ENCODE data around the gene SLC22A13.

Gene SLC22A13

DNA sequence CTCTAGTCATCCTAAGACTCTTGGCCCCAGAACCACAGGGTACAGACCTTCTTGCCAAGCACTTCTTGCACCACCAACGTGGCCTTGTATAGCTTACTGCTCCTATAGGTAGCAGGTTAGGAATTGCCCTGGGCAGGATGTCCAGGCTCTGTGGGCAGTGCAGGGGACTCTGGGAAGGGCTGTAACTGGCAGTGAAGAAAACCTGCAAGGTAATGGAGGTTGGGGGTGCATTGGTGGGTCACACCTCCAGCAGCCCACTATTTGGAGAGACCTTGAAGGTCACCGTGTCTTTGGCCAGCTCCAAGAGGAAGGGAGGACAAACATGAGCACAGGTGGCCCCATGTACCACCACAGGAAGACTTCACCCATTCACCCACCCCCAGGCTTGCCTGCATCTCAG, 59.6 kb downstream of the SLC22A13 start:
- Histone ChIP-seq H3K36me3 (ENCODE audit: control insufficient read depth, insufficient read depth, low read length) (no peaks in the 10 kb centered on the region), H3K4me3 (ENCODE audit: low read length) (no peak overlapping the region), H3K9ac (ENCODE audit: low read length) (no peak overlapping the region), H3K4me1 (ENCODE audit: control insufficient read depth, insufficient read depth, low read length) (no peaks in the 10 kb centered on the region), H3K9me3 (ENCODE audit: control insufficient read depth, low read length) (no peaks in the 10 kb centered on the region), H3K27me3 (ENCODE audit: control insufficient read depth, insufficient read depth, low read length) (no peaks in the 10 kb centered on the region)

DNA sequence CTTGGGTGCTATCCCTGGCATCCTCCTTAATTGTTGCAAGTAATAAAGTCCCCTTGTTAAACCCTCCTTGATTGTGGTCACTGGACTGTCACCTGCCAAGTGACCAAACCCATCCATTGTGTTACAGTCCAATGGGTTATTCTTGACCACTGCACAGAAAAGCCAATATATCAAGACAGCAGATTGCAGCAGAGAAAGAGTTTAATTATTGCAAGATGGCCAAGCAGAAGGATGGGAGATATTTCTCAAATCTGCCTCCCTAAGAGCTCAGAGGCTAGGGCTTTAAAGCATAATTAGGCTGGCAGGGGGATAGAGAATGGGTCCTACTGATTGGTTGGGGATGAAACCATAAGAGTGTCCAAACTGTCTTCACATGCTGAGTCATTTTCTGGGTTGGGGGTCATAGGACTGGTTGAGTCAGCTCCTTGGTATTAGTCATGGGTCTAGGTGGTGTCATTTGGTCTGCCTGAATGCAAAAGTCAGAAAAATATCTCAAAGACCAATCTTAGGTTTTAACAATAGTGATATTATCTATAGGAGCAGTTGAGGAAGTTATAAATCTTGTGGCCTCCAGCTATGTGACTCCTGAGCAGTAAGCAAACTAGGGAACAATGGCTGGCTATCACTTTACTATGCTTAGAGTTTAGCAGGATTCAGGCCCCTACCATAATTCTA, 61.9 kb downstream of the SLC22A13 start:
- Histone ChIP-seq H3K4me3 (ENCODE audit: low read length) (no peak overlapping the region), H3K9ac (ENCODE audit: low read length) (no peak overlapping the region), H3K27me3 (ENCODE audit: control insufficient read depth, insufficient read depth, low read length) (no peaks in the 10 kb centered on the region), H3K4me1 (ENCODE audit: control insufficient read depth, insufficient read depth, low read length) (no peaks in the 10 kb centered on the region), H3K36me3 (ENCODE audit: control insufficient read depth, insufficient read depth, low read length) (no peaks in the 10 kb centered on the region), H3K9me3 (ENCODE audit: control insufficient read depth, low read length) (no peaks in the 10 kb centered on the region)
